T-helper 2 cell (primary cell): ENCODE data around the gene AKIRIN1.
"Not testable (repeated sequence)": the region's sequence is repeated elsewhere in the genome, so short reads cannot be mapped to it uniquely, and the experiment has no call there.

Experiments
- DNase-seq, 5 experiments: peaks; one replicate each; pipeline versions ENCODE4 v3.0.0 to v3.0.0-alpha.2; 2012 to 2022

AKIRIN1 gene

GRCh38 chr1:38997034-38997900 is 6.2 kb downstream of the AKIRIN1 start:
- DNase-seq, result peak in 2 of 5 experiments; percentile 31 to 59

- DNase-seq, result peak in 1 of 5 experiments; percentile 31
Observed at GRCh38 chr1:38997901-38998190, 6.8 kb downstream of the AKIRIN1 start.

GRCh38 chr1:39001516-39002421 is 10.7 kb downstream of the AKIRIN1 start:
- no peak for DNase-seq

- no peak for DNase-seq
Observed at GRCh38 chr1:39003281-39003680, 12.2 kb downstream of the AKIRIN1 start.

GRCh38 chr1:39003794-39004193 is 12.7 kb downstream of the AKIRIN1 start:
- peak in 1 of 5 experiments; percentile 29 for DNase-seq

GRCh38 chr1:39006287-39006686 is 15.2 kb downstream of the AKIRIN1 start:
- DNase-seq, result no peak

- DNase-seq, result no peak
Observed at GRCh38 chr1:39006726-39007645, 15.9 kb downstream of the AKIRIN1 start.

- DNase-seq, result not testable (repeated sequence)
Observed at GRCh38 chr1:39014956-39015355, 23.9 kb downstream of the AKIRIN1 start.

GRCh38 chr1:39016604-39017171 is 25.6 kb downstream of the AKIRIN1 start:
- no peak for DNase-seq

- DNase-seq, result no peak
Observed at GRCh38 chr1:39017266-39017665, 26.2 kb downstream of the AKIRIN1 start.

- not testable (repeated sequence) for DNase-seq
Observed at GRCh38 chr1:39020494-39020893, 29.4 kb downstream of the AKIRIN1 start.

- no peak for DNase-seq
Observed at GRCh38 chr1:39021426-39021825, 30.4 kb downstream of the AKIRIN1 start.

- DNase-seq, result no peak
Observed at GRCh38 chr1:39023140-39023539, 32.1 kb downstream of the AKIRIN1 start.

- DNase-seq, result peak; percentile 56 to 92 (median 75)
Observed at GRCh38 chr1:39026051-39026865, 35.2 kb downstream of the AKIRIN1 start, which contains the start of gene NDUFS5. Gene NDUFS5 (plus strand): TSS chr1:39026350. CDS start chr1:39028725, 2,375 bp downstream.

- peak in 1 of 5 experiments; percentile 20 for DNase-seq
Observed at GRCh38 chr1:39026866-39027507, 35.9 kb downstream of the AKIRIN1 start.

GRCh38 chr1:39034114-39034654 is 43.1 kb downstream of the AKIRIN1 start:
- DNase-seq, result peak in 1 of 5 experiments; percentile 33

GRCh38 chr1:39036678-39037077 is 45.6 kb downstream of the AKIRIN1 start:
- no peak for DNase-seq

- DNase-seq, result no peak
Observed at GRCh38 chr1:39043513-39043912, 52.4 kb downstream of the AKIRIN1 start.

GRCh38 chr1:39044762-39045161 is 53.7 kb downstream of the AKIRIN1 start:
- no peak for DNase-seq

GRCh38 chr1:39045231-39045630 is 54.2 kb downstream of the AKIRIN1 start:
- no peak for DNase-seq
